GM18517 (cell line): ENCODE measurements around the gene PTGES.
"Not testable (repeated sequence)": the region's sequence is repeated elsewhere in the genome, so short reads cannot be mapped to it uniquely, and the experiment has no call there.

Source experiments
- ATAC-seq: cut with Tn5 transposase; IDR thresholded peaks from one replicate; pipeline ENCODE4 v1.9.1; 2021; ENCODE audit warnings: mild to moderate bottlenecking, moderate library complexity; ENCODE audit not compliant: unreplicated experiment

Gene PTGES

GRCh38 chr9:129773262-129774048 lies 20.6 kb upstream of the PTGES start:
- ATAC-seq, result no peak

GRCh38 chr9:129770741-129771140 lies 17.9 kb upstream of the PTGES start:
- ATAC-seq, result no peak

- no peak for ATAC-seq
These were observed 16.8 kb upstream of the PTGES start for GRCh38 chr9:129769669-129770068.

GRCh38 chr9:129768486-129768885 lies 15.6 kb upstream of the PTGES start:
- no peak for ATAC-seq

- ATAC-seq, result no peak
These were observed 13.0 kb upstream of the PTGES start for GRCh38 chr9:129765764-129766317.

GRCh38 chr9:129762985-129763926 lies 10.4 kb upstream of the PTGES start:
- ATAC-seq, result no peak

GRCh38 chr9:129762370-129762984 lies 9.6 kb upstream of the PTGES start:
- ATAC-seq, result not testable (repeated sequence)

- ATAC-seq, result no peak
These were observed 9.1 kb upstream of the PTGES start for GRCh38 chr9:129761901-129762369.

- ATAC-seq, result no peak
These were observed 8.6 kb upstream of the PTGES start for GRCh38 chr9:129761293-129761900.

GRCh38 chr9:129760784-129761183 lies 7.9 kb upstream of the PTGES start:
- not testable (repeated sequence) for ATAC-seq

GRCh38 chr9:129759804-129760502 lies 7.1 kb upstream of the PTGES start:
- ATAC-seq, result no peak

GRCh38 chr9:129759319-129759718 lies 6.5 kb upstream of the PTGES start:
- no peak for ATAC-seq

- ATAC-seq, result no peak
These were observed 4.2 kb upstream of the PTGES start for GRCh38 chr9:129757045-129757444.

GRCh38 chr9:129756191-129756590 lies 3.3 kb upstream of the PTGES start:
- no peak for ATAC-seq

- no peak for ATAC-seq
These were observed 2.3 kb upstream of the PTGES start for GRCh38 chr9:129755151-129755550.

- no peak for ATAC-seq
These were observed 721 bp downstream of the PTGES start for GRCh38 chr9:129751841-129752801.

- no peak for ATAC-seq
These were observed 2.7 kb downstream of the PTGES start for GRCh38 chr9:129750013-129750638.

- ATAC-seq, result no peak
These were observed 3.3 kb downstream of the PTGES start for GRCh38 chr9:129749575-129749974.
